Measurements from ENCODE around the gene PTEN.
"Not testable (repeated sequence)": the region's sequence is repeated elsewhere in the genome, so short reads cannot be mapped to it uniquely, and the experiment has no call there.

The PTEN gene

DNA sequence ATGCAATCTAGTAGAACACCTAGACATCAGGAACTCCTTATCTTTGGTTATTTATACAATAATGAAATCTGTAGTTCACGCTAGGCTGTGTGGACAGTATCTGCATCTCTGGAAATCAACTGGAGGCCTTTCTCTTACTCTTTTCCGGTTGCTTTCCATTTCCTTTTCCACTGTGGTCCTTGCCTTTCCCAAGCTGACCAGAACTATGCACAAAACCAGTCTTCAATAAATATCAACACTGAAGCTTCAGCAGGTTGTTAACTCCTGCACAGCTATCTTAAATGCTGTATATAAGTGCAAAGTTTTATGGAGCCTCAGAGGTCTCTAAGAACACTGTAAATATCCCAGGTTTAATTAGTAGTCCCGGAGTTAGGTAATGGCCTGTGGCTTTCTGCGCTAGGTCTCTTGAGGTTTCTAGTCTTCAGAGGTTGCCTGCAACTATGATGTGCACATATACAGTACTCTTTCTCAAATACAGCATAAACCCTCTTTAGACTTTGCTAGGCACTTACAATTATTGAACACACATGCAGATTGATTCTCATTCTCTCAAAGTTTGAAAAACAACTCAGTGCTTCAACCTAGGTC lies 2.5 kb upstream of the PTEN start:
- TF ChIP-seq SUZ12 (IDR thresholded peaks at IDR 0.05; ENCODE audit: extremely low read depth, insufficient read depth, insufficient read length) (no peak), ZNF274 (IDR thresholded peaks at IDR 0.05; ENCODE audit: low read depth, low read length) (no peak)
- no peaks in the 10 kb centered on the region for H3K27me3 ChIP-seq (ENCODE audit: insufficient read depth, insufficient read length)
- H3K4me1 ChIP-seq (ENCODE audit: insufficient read depth, insufficient read length) = no peaks in the 10 kb centered on the region
- H3K36me3 ChIP-seq (ENCODE audit: insufficient read depth, insufficient read length, low read length) = no peaks in the 10 kb centered on the region
- no peaks in the 10 kb centered on the region for H3K9me3 ChIP-seq (ENCODE audit: insufficient read depth, low read length)
- DNase-seq (ENCODE audit: low read depth, low spot score) = no peak
- H3K9ac ChIP-seq (ENCODE audit: insufficient read length, low read depth) = no peak overlapping the region
- H3K4me3 ChIP-seq (ENCODE audit: insufficient read length, low read depth) = no peak overlapping the region

DNA sequence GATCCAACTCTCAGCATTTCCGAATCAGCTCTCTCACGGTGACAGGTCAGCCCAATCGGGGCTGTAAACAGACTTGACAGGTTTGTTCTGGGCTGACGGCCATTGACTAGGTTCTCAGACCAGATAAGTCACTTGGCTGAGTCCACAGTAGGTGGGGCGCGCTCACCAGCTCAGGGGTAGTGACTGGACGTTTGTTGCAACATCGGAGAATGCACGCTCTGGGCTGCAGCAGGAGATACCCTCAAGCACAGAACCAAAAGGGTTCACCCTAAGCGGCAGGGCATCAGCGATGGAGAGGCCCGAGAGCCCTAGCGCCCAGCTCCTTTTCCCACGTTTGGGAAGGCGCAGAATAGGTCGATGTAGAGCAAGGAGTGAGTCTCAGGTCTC lies 1.9 kb upstream of the PTEN start:
- Histone ChIP-seq H3K4me1 (ENCODE audit: insufficient read depth, insufficient read length) (no peaks in the 10 kb centered on the region), H3K9me3 (ENCODE audit: insufficient read depth, low read length) (no peaks in the 10 kb centered on the region), H3K9ac (ENCODE audit: insufficient read length, low read depth) (peak overlapping the region; percentile 80), H3K36me3 (ENCODE audit: insufficient read depth, insufficient read length, low read length) (no peaks in the 10 kb centered on the region), H3K4me3 (ENCODE audit: insufficient read length, low read depth) (peak overlapping the region; percentile 85), H3K27me3 (ENCODE audit: insufficient read depth, insufficient read length) (no peaks in the 10 kb centered on the region)
- TF ChIP-seq YY1 (IDR thresholded peaks at IDR 0.05; ENCODE audit: insufficient read depth, insufficient read length) = no peak
- TF ChIP-seq SUZ12 (IDR thresholded peaks at IDR 0.05; ENCODE audit: extremely low read depth, insufficient read depth, insufficient read length) = no peak
- TF ChIP-seq ZNF274 (IDR thresholded peaks at IDR 0.05; ENCODE audit: low read depth, low read length) = no peak
- no peak for DNase-seq (ENCODE audit: low read depth, low spot score)

DNA sequence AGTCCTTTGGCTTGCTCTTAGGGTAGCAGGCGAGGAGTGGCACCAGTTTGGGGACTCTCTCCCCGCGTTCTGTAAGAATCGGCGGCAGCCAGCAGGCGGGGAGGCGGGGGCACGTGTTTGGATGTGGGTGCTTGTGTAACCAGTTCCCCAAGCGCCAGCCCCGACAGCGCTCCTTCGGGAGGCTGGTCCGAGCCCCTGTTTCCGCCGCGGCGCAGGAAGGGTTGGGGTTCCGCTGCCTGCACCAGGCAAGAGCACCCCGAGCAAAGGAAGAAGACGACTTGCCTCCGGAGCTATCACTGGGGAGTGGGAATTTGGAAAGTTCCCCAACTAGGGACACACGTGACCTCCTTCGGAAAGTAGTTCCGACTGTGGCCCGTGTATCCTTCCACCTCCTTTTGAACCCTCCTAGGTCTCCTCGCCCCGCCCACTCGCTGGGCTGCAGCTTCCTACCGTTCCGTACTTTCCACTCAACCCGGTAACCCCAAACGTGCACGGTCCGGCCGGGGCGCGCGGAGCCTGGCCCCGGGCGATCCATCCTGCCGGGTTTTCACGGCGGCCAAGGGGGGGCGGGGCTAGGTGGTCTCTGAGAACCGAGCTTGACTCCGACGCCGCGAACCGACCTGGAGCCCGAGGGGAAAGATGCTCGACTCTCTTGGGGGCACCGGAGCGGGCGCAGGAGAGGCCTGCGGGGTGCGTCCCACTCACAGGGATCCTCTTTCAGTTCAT lies 1.3 kb upstream of the PTEN start:
- no peaks in the 10 kb centered on the region for H3K36me3 ChIP-seq (ENCODE audit: insufficient read depth, insufficient read length, low read length)
- H3K27me3 ChIP-seq (ENCODE audit: insufficient read depth, insufficient read length) = no peaks in the 10 kb centered on the region
- H3K4me3 ChIP-seq (ENCODE audit: insufficient read length, low read depth) = peak overlapping the region; percentile 85
- DNase-seq (ENCODE audit: low read depth, low spot score) = peak; percentile 95
- H3K9ac ChIP-seq (ENCODE audit: insufficient read length, low read depth) = peak overlapping the region; percentile 92
- H3K9me3 ChIP-seq (ENCODE audit: insufficient read depth, low read length) = no peaks in the 10 kb centered on the region
- TF ChIP-seq YY1 (IDR thresholded peaks at IDR 0.05; ENCODE audit: insufficient read depth, insufficient read length) = no peak
- TF ChIP-seq ZNF274 (IDR thresholded peaks at IDR 0.05; ENCODE audit: low read depth, low read length) = no peak
- TF ChIP-seq SUZ12 (IDR thresholded peaks at IDR 0.05; ENCODE audit: extremely low read depth, insufficient read depth, insufficient read length) = no peak
- no peaks in the 10 kb centered on the region for H3K4me1 ChIP-seq (ENCODE audit: insufficient read depth, insufficient read length)

DNA sequence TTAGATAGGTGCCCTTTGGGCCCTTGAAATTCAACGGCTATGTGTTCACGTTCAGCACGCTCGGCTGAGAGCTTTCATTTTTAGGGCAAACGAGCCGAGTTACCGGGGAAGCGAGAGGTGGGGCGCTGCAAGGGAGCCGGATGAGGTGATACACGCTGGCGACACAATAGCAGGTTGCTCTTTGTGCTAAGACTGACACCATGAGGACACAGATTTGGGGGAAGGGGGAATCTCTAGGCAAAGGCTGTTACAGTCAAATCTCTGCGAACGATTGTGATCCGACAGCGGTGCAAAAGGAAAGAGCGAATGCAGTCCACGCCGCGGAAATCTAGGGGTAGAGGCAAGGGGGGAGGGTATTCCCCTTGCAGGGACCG lies 759 bp upstream of the PTEN start:
- no peak for DNase-seq (ENCODE audit: low read depth, low spot score)
- Histone ChIP-seq H3K4me3 (ENCODE audit: insufficient read length, low read depth) (peak overlapping the region; percentile 85), H3K9me3 (ENCODE audit: insufficient read depth, low read length) (no peaks in the 10 kb centered on the region), H3K9ac (ENCODE audit: insufficient read length, low read depth) (peak overlapping the region; percentile 92), H3K27me3 (ENCODE audit: insufficient read depth, insufficient read length) (no peaks in the 10 kb centered on the region), H3K4me1 (ENCODE audit: insufficient read depth, insufficient read length) (no peaks in the 10 kb centered on the region), H3K36me3 (ENCODE audit: insufficient read depth, insufficient read length, low read length) (no peaks in the 10 kb centered on the region)
- TF ChIP-seq YY1 (IDR thresholded peaks at IDR 0.05; ENCODE audit: insufficient read depth, insufficient read length) = no peak
- no peak for TF ChIP-seq SUZ12 (IDR thresholded peaks at IDR 0.05; ENCODE audit: extremely low read depth, insufficient read depth, insufficient read length)

DNA sequence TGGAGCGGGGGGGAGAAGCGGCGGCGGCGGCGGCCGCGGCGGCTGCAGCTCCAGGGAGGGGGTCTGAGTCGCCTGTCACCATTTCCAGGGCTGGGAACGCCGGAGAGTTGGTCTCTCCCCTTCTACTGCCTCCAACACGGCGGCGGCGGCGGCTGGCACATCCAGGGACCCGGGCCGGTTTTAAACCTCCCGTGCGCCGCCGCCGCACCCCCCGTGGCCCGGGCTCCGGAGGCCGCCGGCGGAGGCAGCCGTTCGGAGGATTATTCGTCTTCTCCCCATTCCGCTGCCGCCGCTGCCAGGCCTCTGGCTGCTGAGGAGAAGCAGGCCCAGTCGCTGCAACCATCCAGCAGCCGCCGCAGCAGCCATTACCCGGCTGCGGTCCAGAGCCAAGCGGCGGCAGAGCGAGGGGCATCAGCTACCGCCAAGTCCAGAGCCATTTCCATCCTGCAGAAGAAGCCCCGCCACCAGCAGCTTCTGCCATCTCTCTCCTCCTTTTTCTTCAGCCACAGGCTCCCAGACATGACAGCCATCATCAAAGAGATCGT lies 598 bp downstream of the PTEN start:
- peak overlapping the region; percentile 85 for H3K4me3 ChIP-seq (ENCODE audit: insufficient read length, low read depth)

DNA sequence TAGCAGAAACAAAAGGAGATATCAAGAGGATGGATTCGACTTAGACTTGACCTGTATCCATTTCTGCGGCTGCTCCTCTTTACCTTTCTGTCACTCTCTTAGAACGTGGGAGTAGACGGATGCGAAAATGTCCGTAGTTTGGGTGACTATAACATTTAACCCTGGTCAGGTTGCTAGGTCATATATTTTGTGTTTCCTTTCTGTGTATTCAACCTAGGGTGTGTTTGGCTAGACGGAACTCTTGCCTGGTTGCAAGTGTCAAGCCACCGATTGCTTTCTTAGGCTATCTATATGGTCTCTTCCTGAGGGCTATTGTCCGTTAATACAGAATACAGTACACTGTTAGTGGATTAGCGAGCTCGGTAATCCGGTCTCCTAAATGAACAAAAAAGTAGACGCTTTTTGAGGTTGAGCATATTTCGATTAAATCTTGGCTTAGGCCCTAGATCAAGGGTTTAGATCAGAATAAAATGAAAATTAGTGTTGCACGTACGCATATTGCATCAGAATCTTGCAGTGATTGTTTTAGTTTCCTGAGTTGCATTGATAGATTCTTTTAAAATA lies 1.2 kb downstream of the PTEN start:
- Histone ChIP-seq H3K9me3 (ENCODE audit: insufficient read depth, low read length) (no peaks in the 10 kb centered on the region), H3K4me3 (ENCODE audit: insufficient read length, low read depth) (peak overlapping the region; percentile 76), H3K27me3 (ENCODE audit: insufficient read depth, insufficient read length) (no peaks in the 10 kb centered on the region), H3K36me3 (ENCODE audit: insufficient read depth, insufficient read length, low read length) (no peaks in the 10 kb centered on the region), H3K9ac (ENCODE audit: insufficient read length, low read depth) (peak overlapping the region; percentile 85), H3K4me1 (ENCODE audit: insufficient read depth, insufficient read length) (no peaks in the 10 kb centered on the region)
- TF ChIP-seq YY1 (IDR thresholded peaks at IDR 0.05; ENCODE audit: insufficient read depth, insufficient read length) (no peak), SUZ12 (IDR thresholded peaks at IDR 0.05; ENCODE audit: extremely low read depth, insufficient read depth, insufficient read length) (no peak)
- no peak for DNase-seq (ENCODE audit: low read depth, low spot score)

More for the DNA sequence above, 598 bp downstream of the PTEN start:
- peak overlapping the region; percentile 85 for H3K9ac ChIP-seq (ENCODE audit: insufficient read length, low read depth)
- H3K4me1 ChIP-seq (ENCODE audit: insufficient read depth, insufficient read length); H3K9me3 ChIP-seq (ENCODE audit: insufficient read depth, low read length); H3K27me3 ChIP-seq (ENCODE audit: insufficient read depth, insufficient read length); DNase-seq (ENCODE audit: low read depth, low spot score); H3K36me3 ChIP-seq (ENCODE audit: insufficient read depth, insufficient read length, low read length): not testable (repeated sequence)

DNA sequence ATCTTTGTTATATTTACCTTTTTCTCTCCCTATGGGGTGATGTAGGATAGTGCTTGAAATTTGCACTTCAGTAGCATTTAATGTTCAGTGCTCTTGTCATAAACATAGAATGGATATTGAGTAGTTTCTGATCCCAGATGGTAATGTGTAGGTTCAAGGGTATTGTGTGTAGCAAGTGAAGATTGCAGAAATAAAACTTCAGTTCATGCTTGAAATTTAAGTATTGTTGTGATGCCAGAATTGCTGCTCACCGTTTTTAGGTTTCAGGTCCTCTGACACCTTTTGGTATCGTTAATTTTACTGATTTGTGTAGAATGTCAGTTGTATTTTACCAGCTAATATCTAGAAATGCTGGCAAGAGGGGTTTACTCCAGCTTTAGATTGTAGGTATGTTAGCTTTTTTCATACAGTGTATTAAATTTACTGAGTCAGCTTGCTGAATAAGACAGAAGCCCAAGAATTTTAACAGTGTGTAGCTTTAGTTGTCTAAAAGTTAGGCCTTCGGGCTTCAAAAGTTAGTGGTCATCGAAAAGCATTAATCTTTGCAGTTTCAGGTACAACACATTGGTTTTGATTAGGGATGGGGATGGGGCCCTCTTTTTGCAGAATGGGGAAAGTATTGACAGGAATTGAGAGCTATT lies 1.9 kb downstream of the PTEN start:
- no peak for DNase-seq (ENCODE audit: low read depth, low spot score)
- no peaks in the 10 kb centered on the region for H3K36me3 ChIP-seq (ENCODE audit: insufficient read depth, insufficient read length, low read length)

More for the DNA sequence above, 1.9 kb downstream of the PTEN start:
- peak overlapping the region; percentile 76 for H3K4me3 ChIP-seq (ENCODE audit: insufficient read length, low read depth)
- no peaks in the 10 kb centered on the region for H3K9me3 ChIP-seq (ENCODE audit: insufficient read depth, low read length)
- no peaks in the 10 kb centered on the region for H3K4me1 ChIP-seq (ENCODE audit: insufficient read depth, insufficient read length)
- no peaks in the 10 kb centered on the region for H3K27me3 ChIP-seq (ENCODE audit: insufficient read depth, insufficient read length)
- TF ChIP-seq SUZ12 (IDR thresholded peaks at IDR 0.05; ENCODE audit: extremely low read depth, insufficient read depth, insufficient read length) (no peak), ZNF274 (IDR thresholded peaks at IDR 0.05; ENCODE audit: low read depth, low read length) (no peak), YY1 (IDR thresholded peaks at IDR 0.05; ENCODE audit: insufficient read depth, insufficient read length) (no peak)
- peak overlapping the region; percentile 85 for H3K9ac ChIP-seq (ENCODE audit: insufficient read length, low read depth)
